ENCODE data around the gene TEX30. TPM values are rescaled to one million over a fixed set of nuclear protein-coding genes. Genes with fewer than 3 reads are reported as not detected.

Gene TEX30
- total RNA-seq, 1 experiment from 2014 or later = 13.1 TPM

DNA sequence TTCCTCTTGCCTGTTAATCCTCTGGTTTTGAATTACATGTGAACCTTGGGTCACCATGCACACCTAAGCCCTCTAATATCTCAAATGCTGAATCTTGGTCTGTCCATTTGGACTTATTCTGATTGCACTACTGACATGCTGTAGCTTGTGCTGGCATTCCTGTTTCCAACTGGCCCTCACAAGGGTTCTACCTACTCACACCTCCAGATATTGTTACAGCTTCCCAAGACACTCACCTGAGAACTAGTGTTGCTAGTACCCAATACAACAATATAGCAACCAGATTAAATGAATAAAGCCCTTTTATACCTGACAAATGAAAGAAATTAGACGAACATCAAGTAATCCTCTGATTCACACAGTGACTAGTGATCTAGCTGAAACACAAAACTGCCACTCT lies 16.6 kb downstream of the TEX30 start:
- H3K27me3 Mint-ChIP-seq (ENCODE audit: low read depth) = no peaks in the 10 kb centered on the region
- Histone ChIP-seq H4K5ac (ENCODE audit: insufficient read length, low read depth, low read length) (no peak overlapping the region), H3K27ac (ENCODE audit: insufficient read length, low read depth, low read length) (no peak overlapping the region), H3T11ph (ENCODE audit: low read length) (no peak overlapping the region), H4K8ac (replicated peaks; ENCODE audit: insufficient read length, low read depth, low read length) (no peak overlapping the region), H3K23ac (ENCODE audit: insufficient read length, low read depth, low read length) (no peak overlapping the region), H3K79me1 (ENCODE audit: insufficient read depth, low read depth, low read length, poor library complexity, severe bottlenecking) (no peaks in the 10 kb centered on the region), H2AFZ (ENCODE audit: low read length) (no peak overlapping the region), H3K14ac (ENCODE audit: insufficient read depth, low read length) (no peak overlapping the region), H2BK20ac (ENCODE audit: low read depth, low read length, poor library complexity, severe bottlenecking) (no peak overlapping the region), H3K4me2 (ENCODE audit: insufficient read depth, insufficient read length, low read length) (no peak overlapping the region), H2BK120ac (ENCODE audit: low read depth, low read length, poor library complexity, severe bottlenecking) (no peak overlapping the region), H2AK5ac (ENCODE audit: insufficient read length, low read length) (no peak overlapping the region), H3K9me3 (ENCODE audit: control insufficient read depth, low read depth, low read length) (no peaks in the 10 kb centered on the region), H3K79me2 (ENCODE audit: insufficient read depth, low read length) (no peaks in the 10 kb centered on the region), H2BK5ac (ENCODE audit: insufficient read length, low read length) (no peak overlapping the region), H3K4me1 (ENCODE audit: insufficient read depth, low read length) (no peaks in the 10 kb centered on the region), H4K91ac (ENCODE audit: insufficient read length, low read depth, low read length) (no peak overlapping the region), H2BK15ac (ENCODE audit: low read depth, low read length) (no peak overlapping the region), H2BK12ac (ENCODE audit: insufficient read length, low read depth, low read length) (no peak overlapping the region), H3K56ac (ENCODE audit: insufficient read length, low read depth, low read length) (no peak overlapping the region), H3K23me2 (ENCODE audit: insufficient read length, low read depth, low read length, poor library complexity, severe bottlenecking) (no peaks in the 10 kb centered on the region), H3K4ac (ENCODE audit: low read depth, low read length) (no peak overlapping the region), H3K27me3 (ENCODE audit: insufficient read depth, low read length) (no peaks in the 10 kb centered on the region), H3K9ac (ENCODE audit: extremely low read depth, insufficient read length, low read length) (no peak overlapping the region), H3K18ac (ENCODE audit: insufficient read length, low read depth, low read length) (no peak overlapping the region), H4K20me1 (ENCODE audit: control insufficient read depth, insufficient read depth, insufficient read length) (no peaks in the 10 kb centered on the region)
- no peak overlapping the region for H3K4me3 Mint-ChIP-seq
- no peak overlapping the region for H3K27ac Mint-ChIP-seq
- peaks cover 0 to 1% (median 0%) of the 10 kb centered on the region in 3 experiments; a peak in 1 of 7 replicates for H3K36me3 Mint-ChIP-seq (ENCODE audit: insufficient read depth in 1 of 3, low read depth in 3 of 3)
- no CpG with 5 or more reads among the region's 1 CpG for WGBS (ENCODE audit: extremely low coverage, insufficient read length, low lambda C conversion rate)
- H3K9me3 Mint-ChIP-seq = peaks cover 0 to 2% of the 10 kb centered on the region in 2 experiments; a peak in 2 of 5 replicates
- peaks cover 6% of the 10 kb centered on the region in 2 experiments for H3K4me1 Mint-ChIP-seq
- TF ChIP-seq, protein P1, sequence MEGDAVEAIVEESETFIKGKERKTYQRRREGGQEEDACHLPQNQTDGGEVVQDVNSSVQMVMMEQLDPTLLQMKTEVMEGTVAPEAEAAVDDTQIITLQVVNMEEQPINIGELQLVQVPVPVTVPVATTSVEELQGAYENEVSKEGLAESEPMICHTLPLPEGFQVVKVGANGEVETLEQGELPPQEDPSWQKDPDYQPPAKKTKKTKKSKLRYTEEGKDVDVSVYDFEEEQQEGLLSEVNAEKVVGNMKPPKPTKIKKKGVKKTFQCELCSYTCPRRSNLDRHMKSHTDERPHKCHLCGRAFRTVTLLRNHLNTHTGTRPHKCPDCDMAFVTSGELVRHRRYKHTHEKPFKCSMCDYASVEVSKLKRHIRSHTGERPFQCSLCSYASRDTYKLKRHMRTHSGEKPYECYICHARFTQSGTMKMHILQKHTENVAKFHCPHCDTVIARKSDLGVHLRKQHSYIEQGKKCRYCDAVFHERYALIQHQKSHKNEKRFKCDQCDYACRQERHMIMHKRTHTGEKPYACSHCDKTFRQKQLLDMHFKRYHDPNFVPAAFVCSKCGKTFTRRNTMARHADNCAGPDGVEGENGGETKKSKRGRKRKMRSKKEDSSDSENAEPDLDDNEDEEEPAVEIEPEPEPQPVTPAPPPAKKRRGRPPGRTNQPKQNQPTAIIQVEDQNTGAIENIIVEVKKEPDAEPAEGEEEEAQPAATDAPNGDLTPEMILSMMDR (conservative IDR thresholded peaks at IDR 0.05) = no peak
- DNase-seq = no peak

All from H9 (cell line).